NCI-H2107 treated with DMSO at 0.1 percent for 48 hours (cell line): ENCODE measurements around the gene FAM131A.
"Not testable (repeated sequence)": the region's sequence is repeated elsewhere in the genome, so short reads cannot be mapped to it uniquely, and the experiment has no call there.

Source experiments
- DNase-seq: peaks from one replicate; lab custom pipeline; 2025; ENCODE audit not compliant: unreplicated experiment; lab: John Stamatoyannopoulos, UW

Gene FAM131A

GRCh38 chr3:184339451-184340135 lies 2.2 kb downstream of the FAM131A start:
- DNase-seq, result not testable (repeated sequence)

- DNase-seq, result peak; percentile 81
These were observed 4.5 kb downstream of the FAM131A start for GRCh38 chr3:184341925-184342324.

GRCh38 chr3:184343200-184343876 lies 5.9 kb downstream of the FAM131A start:
- DNase-seq, result no peak

GRCh38 chr3:184344579-184345316 lies 7.3 kb downstream of the FAM131A start:
- no peak for DNase-seq

- peak; percentile 94 for DNase-seq
These were observed 8.1 kb downstream of the FAM131A start for GRCh38 chr3:184345317-184346144.

- DNase-seq, result no peak
These were observed 9.2 kb downstream of the FAM131A start for GRCh38 chr3:184346480-184347190.

GRCh38 chr3:184347321-184348056 lies 10.1 kb downstream of the FAM131A start:
- no peak for DNase-seq

- no peak for DNase-seq
These were observed 10.6 kb downstream of the FAM131A start for GRCh38 chr3:184348057-184348382.

- DNase-seq, result no peak
These were observed 12.4 kb downstream of the FAM131A start for GRCh38 chr3:184349563-184350470.

- DNase-seq, result no peak
These were observed 13.2 kb downstream of the FAM131A start for GRCh38 chr3:184350618-184351017.

GRCh38 chr3:184351511-184352148 lies 14.2 kb downstream of the FAM131A start:
- no peak for DNase-seq

GRCh38 chr3:184352149-184352785 lies 14.9 kb downstream of the FAM131A start:
- DNase-seq, result no peak

- no peak for DNase-seq
These were observed 15.6 kb downstream of the FAM131A start for GRCh38 chr3:184352897-184353545.

GRCh38 chr3:184353546-184353941 lies 16.1 kb downstream of the FAM131A start:
- no peak for DNase-seq

GRCh38 chr3:184354121-184354728 lies 16.8 kb downstream of the FAM131A start:
- no peak for DNase-seq

GRCh38 chr3:184354754-184355153 lies 17.4 kb downstream of the FAM131A start:
- DNase-seq, result no peak
